Measurements from ENCODE around the gene CROCC2. TPM values are rescaled to one million over a fixed set of nuclear protein-coding genes. Genes with fewer than 3 reads are reported as not detected.

The CROCC2 gene
- total and polyA plus RNA-seq, 8 donors = 0.03 to 4.9 TPM; not detected in 6

- Histone ChIP-seq H3K27me3 (peaks cover 0 to 29% (median 0%) of the 10 kb centered on the region in 3 donors), H3K27ac (no peak overlapping the region), H3K9me3 (no peaks in the 10 kb centered on the region), H3K4me3 (no peak overlapping the region), H3K4me1 (peaks cover 0 to 11% (median 3%) of the 10 kb centered on the region in 4 donors), H3K36me3 (no peaks in the 10 kb centered on the region)
- intact Hi-C loops (cut with DNase I; ENCODE audit: low total_unique reads) = no loop called here
- peak; percentile 2 to 17 for DNase-seq
- 83 to 100% (median 85%) methylated on average over 5 to 26 of the region's 26 CpGs for WGBS, 5 donors
- TF ChIP-seq POLR2A (IDR thresholded peaks at IDR 0.05) (no peak), EP300 (IDR thresholded peaks at IDR 0.05) (no peak), CTCF (IDR thresholded peaks at IDR 0.05) (no peak), POLR2AphosphoS5 (IDR thresholded peaks at IDR 0.05) (no peak)
These were observed 24.6 kb downstream of the CROCC2 start for GRCh38 chr2:240930631-240931318.

- Histone ChIP-seq H3K27me3 (peaks cover 0 to 29% (median 0%) of the 10 kb centered on the region in 3 donors), H3K36me3 (no peaks in the 10 kb centered on the region), H3K9me3 (peaks cover 0 to 4% (median 1%) of the 10 kb centered on the region in 4 donors), H3K4me3 (no peak overlapping the region), H3K27ac (no peak overlapping the region), H3K4me1 (peaks cover 0 to 10% (median 1%) of the 10 kb centered on the region in 4 donors)
- peak in 1 of 2 donors; percentile 15 for DNase-seq
- no peak for TF ChIP-seq EP300 (IDR thresholded peaks at IDR 0.05)
- TF ChIP-seq POLR2A (IDR thresholded peaks at IDR 0.05) = no peak
- TF ChIP-seq POLR2AphosphoS5 (IDR thresholded peaks at IDR 0.05) = no peak
- TF ChIP-seq CTCF (IDR thresholded peaks at IDR 0.05) = no peak
- 75 to 87% (median 78%) methylated on average over 7 to 11 of the region's 11 CpGs for WGBS, 5 donors
- intact Hi-C loops (cut with DNase I; ENCODE audit: low total_unique reads) = no loop called here
These were observed 25.3 kb downstream of the CROCC2 start for GRCh38 chr2:240931319-240931949.

GRCh38 chr2:240932001-240932723 lies 26.0 kb downstream of the CROCC2 start:
- Histone ChIP-seq H3K27me3 (peaks cover 0 to 29% (median 0%) of the 10 kb centered on the region in 3 donors), H3K36me3 (no peaks in the 10 kb centered on the region), H3K4me1 (peaks cover 0 to 5% (median 0%) of the 10 kb centered on the region in 4 donors), H3K27ac (no peak overlapping the region), H3K9me3 (peaks cover 0 to 11% (median 6%) of the 10 kb centered on the region in 4 donors), H3K4me3 (no peak overlapping the region)
- 78 to 89% (median 85%) methylated on average over 4 to 21 of the region's 21 CpGs for WGBS, 5 donors
- intact Hi-C loops (cut with DNase I; ENCODE audit: low total_unique reads) = no loop called here
- no peak for TF ChIP-seq POLR2A (IDR thresholded peaks at IDR 0.05)
- no peak for TF ChIP-seq POLR2AphosphoS5 (IDR thresholded peaks at IDR 0.05)
- TF ChIP-seq CTCF (IDR thresholded peaks at IDR 0.05) = no peak
- no peak for TF ChIP-seq EP300 (IDR thresholded peaks at IDR 0.05)
- peak in 1 of 2 donors; percentile 17 for DNase-seq

GRCh38 chr2:240932724-240933047 lies 26.6 kb downstream of the CROCC2 start:
- DNase-seq = peak in 1 of 2 donors; percentile 14

More at GRCh38 chr2:240932724-240933047, 26.6 kb downstream of the CROCC2 start:
- whole genome bisulfite sequencing, 5 donors = 77 to 90% (median 85%) methylated on average over 3 to 11 of the region's 11 CpGs
- Histone ChIP-seq H3K9me3 (peaks cover 0 to 14% (median 10%) of the 10 kb centered on the region in 4 donors), H3K27me3 (peaks cover 0 to 29% (median 0%) of the 10 kb centered on the region in 3 donors), H3K4me1 (peaks cover 0 to 5% (median 0%) of the 10 kb centered on the region in 4 donors), H3K36me3 (no peaks in the 10 kb centered on the region), H3K27ac (no peak overlapping the region), H3K4me3 (no peak overlapping the region)
- intact Hi-C loops (cut with DNase I; ENCODE audit: low total_unique reads) = no loop called here
- no peak for TF ChIP-seq EP300 (IDR thresholded peaks at IDR 0.05)
- no peak for TF ChIP-seq CTCF (IDR thresholded peaks at IDR 0.05)
